Body of pancreas (tissue), 4 donors: Measurements from ENCODE around the gene CCDC148.

ENCODE experiments used
- POLR2A ChIP-seq, 3 donors: fragments of 450-650 bp; IDR thresholded peaks; one replicate each; pipeline ENCODE4 v1.6.1; 2016; ENCODE audit warnings: antibody characterized with exemption in 3 of 3, mild to moderate bottlenecking in 2 of 3
- TF ChIP-seq, protein P1 (sequence below), 7 experiments: fragments of 450-650 bp in 4 of 7; fragments of 200-600 bp in 3 of 7; sonication (generic) in 3 of 7; IDR thresholded peaks; one replicate each; pipeline ENCODE4 v1.5.1; 2016 to 2019; ENCODE audit warnings: antibody characterized with exemption in 7 of 7

DNA sequence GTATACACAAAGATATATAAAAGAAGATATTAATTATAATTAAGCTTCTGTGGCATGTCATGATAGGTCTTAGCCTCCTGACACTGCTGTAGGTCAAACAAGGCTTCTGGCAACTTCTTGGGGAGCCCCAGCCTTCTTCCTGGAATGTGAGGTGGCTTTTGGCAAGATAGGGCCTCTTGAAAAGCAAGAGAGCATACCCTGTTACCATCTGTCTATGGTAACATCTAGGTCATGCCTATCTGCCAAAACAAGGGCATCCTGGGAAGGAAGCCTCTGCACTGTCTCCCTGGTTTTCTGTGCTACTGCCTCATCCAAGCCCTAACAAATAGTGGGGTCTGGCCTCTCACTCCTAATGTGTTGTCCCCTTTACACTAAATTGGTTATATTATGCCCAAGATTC is 70.9 kb downstream of the CCDC148 start:
- TF ChIP-seq, protein P1, sequence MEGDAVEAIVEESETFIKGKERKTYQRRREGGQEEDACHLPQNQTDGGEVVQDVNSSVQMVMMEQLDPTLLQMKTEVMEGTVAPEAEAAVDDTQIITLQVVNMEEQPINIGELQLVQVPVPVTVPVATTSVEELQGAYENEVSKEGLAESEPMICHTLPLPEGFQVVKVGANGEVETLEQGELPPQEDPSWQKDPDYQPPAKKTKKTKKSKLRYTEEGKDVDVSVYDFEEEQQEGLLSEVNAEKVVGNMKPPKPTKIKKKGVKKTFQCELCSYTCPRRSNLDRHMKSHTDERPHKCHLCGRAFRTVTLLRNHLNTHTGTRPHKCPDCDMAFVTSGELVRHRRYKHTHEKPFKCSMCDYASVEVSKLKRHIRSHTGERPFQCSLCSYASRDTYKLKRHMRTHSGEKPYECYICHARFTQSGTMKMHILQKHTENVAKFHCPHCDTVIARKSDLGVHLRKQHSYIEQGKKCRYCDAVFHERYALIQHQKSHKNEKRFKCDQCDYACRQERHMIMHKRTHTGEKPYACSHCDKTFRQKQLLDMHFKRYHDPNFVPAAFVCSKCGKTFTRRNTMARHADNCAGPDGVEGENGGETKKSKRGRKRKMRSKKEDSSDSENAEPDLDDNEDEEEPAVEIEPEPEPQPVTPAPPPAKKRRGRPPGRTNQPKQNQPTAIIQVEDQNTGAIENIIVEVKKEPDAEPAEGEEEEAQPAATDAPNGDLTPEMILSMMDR (IDR thresholded peaks at IDR 0.05), result no peak
- no peak for TF ChIP-seq POLR2A (IDR thresholded peaks at IDR 0.05)
